PC-9 (cell line): Measurements from ENCODE around the gene OR6V1.

Source experiments
- EZH2 ChIP-seq: fragments of 200-600 bp; sonication (generic); IDR thresholded peaks from 2 replicates; pipeline ENCODE4 v1.8.0; 2017; ENCODE audit warnings: antibody characterized with exemption, low read depth
- TF ChIP-seq, protein P1 (sequence below): fragments of 200-600 bp; sonication (generic); conservative IDR thresholded peaks from 2 replicates; pipeline ENCODE4 v1.6.1; 2017; ENCODE audit warnings: mixed run types, antibody characterized with exemption, mild to moderate bottlenecking, moderate library complexity

DNA sequence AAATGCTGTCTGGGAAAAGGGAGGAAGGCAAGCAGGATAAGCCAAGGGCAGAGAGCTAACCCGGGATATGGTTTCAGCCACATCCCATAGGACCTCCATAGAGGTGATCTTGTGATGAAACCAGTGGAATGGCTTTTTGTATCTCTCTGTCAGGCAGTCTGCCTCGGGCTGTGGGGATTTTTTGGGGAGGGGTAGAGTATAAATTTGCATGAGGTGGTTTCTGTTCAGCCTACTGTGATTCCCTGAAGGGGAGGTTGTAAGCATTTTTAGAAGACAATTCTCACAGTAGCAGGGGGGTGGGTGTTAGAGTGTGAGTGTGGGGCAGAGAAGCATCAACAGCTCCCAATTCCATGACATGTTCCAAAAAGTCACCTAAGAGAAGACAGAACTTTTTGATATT lies 37.1 kb upstream of the OR6V1 start:
- TF ChIP-seq, protein P1, sequence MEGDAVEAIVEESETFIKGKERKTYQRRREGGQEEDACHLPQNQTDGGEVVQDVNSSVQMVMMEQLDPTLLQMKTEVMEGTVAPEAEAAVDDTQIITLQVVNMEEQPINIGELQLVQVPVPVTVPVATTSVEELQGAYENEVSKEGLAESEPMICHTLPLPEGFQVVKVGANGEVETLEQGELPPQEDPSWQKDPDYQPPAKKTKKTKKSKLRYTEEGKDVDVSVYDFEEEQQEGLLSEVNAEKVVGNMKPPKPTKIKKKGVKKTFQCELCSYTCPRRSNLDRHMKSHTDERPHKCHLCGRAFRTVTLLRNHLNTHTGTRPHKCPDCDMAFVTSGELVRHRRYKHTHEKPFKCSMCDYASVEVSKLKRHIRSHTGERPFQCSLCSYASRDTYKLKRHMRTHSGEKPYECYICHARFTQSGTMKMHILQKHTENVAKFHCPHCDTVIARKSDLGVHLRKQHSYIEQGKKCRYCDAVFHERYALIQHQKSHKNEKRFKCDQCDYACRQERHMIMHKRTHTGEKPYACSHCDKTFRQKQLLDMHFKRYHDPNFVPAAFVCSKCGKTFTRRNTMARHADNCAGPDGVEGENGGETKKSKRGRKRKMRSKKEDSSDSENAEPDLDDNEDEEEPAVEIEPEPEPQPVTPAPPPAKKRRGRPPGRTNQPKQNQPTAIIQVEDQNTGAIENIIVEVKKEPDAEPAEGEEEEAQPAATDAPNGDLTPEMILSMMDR: no peak
- no peak for TF ChIP-seq EZH2
